CD4-positive, alpha-beta T cell (primary cell): Measurements from ENCODE around the gene KCNN3. TPM values are rescaled to one million over a fixed set of nuclear protein-coding genes. Genes with fewer than 3 reads are reported as not detected.
A peak's percentile ranks its signal among the peaks of the same experiment; 100 is the strongest.

ENCODE experiments used
- ATAC-seq: fragments of 200-7000 bp; cut with Tn5 transposase; one replicate; pipeline ENCODE4 v1.10.0; 2022; ENCODE audit warnings: mild to moderate bottlenecking; ENCODE audit not compliant: poor library complexity
- CTCF ChIA-PET: fragments of 350-600 bp; sonication (Branson Sonifier 250); formaldehyde crosslinking; loops from one replicate; lab custom pipeline; 2021; ENCODE audit warnings: antibody characterized with exemption, inconsistent platforms; lab: Charles Lee
- POLR2A ChIA-PET: fragments of 350-600 bp; sonication (Branson Sonifier 250); formaldehyde crosslinking; loops from one replicate; lab custom pipeline; 2021; ENCODE audit warnings: antibody characterized with exemption, inconsistent platforms; lab: Charles Lee
- DNase-seq, 14 experiments: peaks; one replicate each; pipeline ENCODE4 v3.0.0-alpha.2; 2013 to 2020; ENCODE audit warnings: mixed read lengths in 2 of 14
- H3K27ac ChIP-seq, 2 donors: one replicate each; pipeline versions ENCODE4 v1.5.1 to v1.7.0; 2013; ENCODE audit warnings: low read length in 2 of 2, low read depth in 1 of 2, mild to moderate bottlenecking in 1 of 2
- H3K27me3 ChIP-seq, 2 experiments: 1 replicate in 1 of 2; 2 replicates in 1 of 2; pipeline versions ENCODE4 v1.6.1 to v1.7.0; 2013; ENCODE audit warnings: low read length in 2 of 2, control low read depth in 1 of 2, mild to moderate bottlenecking in 1 of 2, moderate library complexity in 1 of 2; ENCODE audit not compliant: insufficient read depth in 2 of 2, control insufficient read depth in 1 of 2
- H3K36me3 ChIP-seq: one replicate; pipeline ENCODE4 v1.6.1; 2013; ENCODE audit warnings: low read length, control low read depth; ENCODE audit not compliant: insufficient read depth
- H3K4me1 ChIP-seq: one replicate; pipeline ENCODE4 v1.6.1; 2013; ENCODE audit warnings: low read length, control low read depth; ENCODE audit not compliant: insufficient read depth
- H3K4me3 ChIP-seq: one replicate; pipeline ENCODE4 v1.5.1; 2013; ENCODE audit warnings: mild to moderate bottlenecking, low read length, moderate library complexity
- H3K9me3 ChIP-seq, 2 experiments: 1 replicate in 1 of 2; 2 replicates in 1 of 2; pipeline versions ENCODE4 v1.6.1 to v1.7.0; 2013; ENCODE audit warnings: low read length in 2 of 2, mild to moderate bottlenecking in 2 of 2, control low read depth in 1 of 2, moderate library complexity in 1 of 2; ENCODE audit not compliant: control insufficient read depth in 1 of 2, insufficient read depth in 1 of 2
- H3K27ac Mint-ChIP-seq: one replicate; pipeline ENCODE4 v1.8.0; 2020; ENCODE audit warnings: mixed read lengths
- H3K27me3 Mint-ChIP-seq: one replicate; pipeline ENCODE4 v1.8.0; 2021; ENCODE audit warnings: mixed read lengths
- H3K36me3 Mint-ChIP-seq: one replicate; pipeline ENCODE4 v1.8.0; 2021; ENCODE audit warnings: low read depth, mixed read lengths
- H3K4me1 Mint-ChIP-seq: one replicate; pipeline ENCODE4 v1.8.0; 2021; ENCODE audit warnings: low read depth, mixed read lengths
- H3K4me3 Mint-ChIP-seq: one replicate; pipeline ENCODE4 v1.8.0; 2020; ENCODE audit warnings: mild to moderate bottlenecking, mixed read lengths
- H3K9me3 Mint-ChIP-seq: one replicate; pipeline ENCODE4 v1.8.0; 2020; ENCODE audit warnings: mixed read lengths
- CTCF ChIP-seq: fragments of 200-600 bp; IDR thresholded peaks from one replicate; pipeline ENCODE4 v1.8.0; 2022; ENCODE audit warnings: antibody characterized with exemption, mild to moderate bottlenecking
- intact Hi-C, 2 experiments: fragments of 100-400 bp; cut with DNase I in 1 of 2; cut with micrococcal nuclease in 1 of 2; formaldehyde crosslinking; loops; one replicate each; pipeline versions ENCODE4 v1.15.1 to v1.9.0; 2023 to 2025; cut with DNase I, micrococcal nuclease
- total RNA-seq, 174 experiments: library from RNA in 2 of 174; stranded (reverse) in 2 of 174; gene quantifications; one replicate each; pipeline ENCODE4 v1.2.3 and lab custom pipeline; 2021 to 2026

Gene KCNN3
- total RNA-seq, 2 experiments from 2014 or later, result not detected

- Histone ChIP-seq H3K27me3 (peaks cover 0 to 2% of the 10 kb centered on the region in 2 experiments), H3K27ac (no peak overlapping the region), H3K4me1 (no peaks in the 10 kb centered on the region), H3K4me3 (no peak overlapping the region), H3K36me3 (no peaks in the 10 kb centered on the region), H3K9me3 (no peaks in the 10 kb centered on the region)
- ChIA-PET CTCF (interaction anchor here (2.1 kb wide), 1 partner anchor 22 kb away, joined by 5 read pairs; no protein-coding TSS in a partner anchor), POLR2A (no interaction called here)
- intact Hi-C loops, result no loop called here
- ATAC-seq (no peak), DNase-seq (peak in 1 of 14 experiments; percentile 10)
- Mint-ChIP-seq H3K27ac (no peak overlapping the region), H3K36me3 (no peaks in the 10 kb centered on the region), H3K9me3 (no peaks in the 10 kb centered on the region), H3K4me3 (no peak overlapping the region), H3K27me3 (no peaks in the 10 kb centered on the region), H3K4me1 (no peaks in the 10 kb centered on the region)
- TF ChIP-seq CTCF, result no peak
Observed at GRCh38 chr1:154856049-154856448, 14.0 kb downstream of the KCNN3 start.

GRCh38 chr1:154855186-154855851 lies 14.8 kb downstream of the KCNN3 start:
- H3K4me1 ChIP-seq, result no peaks in the 10 kb centered on the region
- no peak for TF ChIP-seq CTCF
- H3K36me3 Mint-ChIP-seq, result no peaks in the 10 kb centered on the region
- H3K4me1 Mint-ChIP-seq, result no peaks in the 10 kb centered on the region
- CTCF ChIA-PET, result interaction anchor here (2.1 kb wide), 1 partner anchor 23 kb away, joined by 5 read pairs; no protein-coding TSS in a partner anchor
- ATAC-seq (no peak), DNase-seq (no peak)
- H3K36me3 ChIP-seq, result no peaks in the 10 kb centered on the region
- POLR2A ChIA-PET, result no interaction called here
- H3K9me3 Mint-ChIP-seq, result no peaks in the 10 kb centered on the region
- no peak overlapping the region for H3K27ac Mint-ChIP-seq
- intact Hi-C loops, result no loop called here
- H3K4me3 Mint-ChIP-seq, result no peak overlapping the region
- no peak overlapping the region for H3K4me3 ChIP-seq
- H3K27ac ChIP-seq, result no peak overlapping the region
- no peaks in the 10 kb centered on the region for H3K9me3 ChIP-seq
- H3K27me3 Mint-ChIP-seq, result no peaks in the 10 kb centered on the region
- H3K27me3 ChIP-seq, result peaks cover 0 to 2% of the 10 kb centered on the region in 2 experiments

- no peak for DNase-seq
- Histone ChIP-seq H3K27ac (no peak overlapping the region), H3K9me3 (no peaks in the 10 kb centered on the region), H3K27me3 (no peaks in the 10 kb centered on the region), H3K4me3 (no peak overlapping the region), H3K4me1 (no peaks in the 10 kb centered on the region), H3K36me3 (no peaks in the 10 kb centered on the region)
- H3K36me3 Mint-ChIP-seq, result no peaks in the 10 kb centered on the region
- intact Hi-C loops, result no loop called here
- no peaks in the 10 kb centered on the region for H3K27me3 Mint-ChIP-seq
- H3K4me3 Mint-ChIP-seq, result no peak overlapping the region
- ChIA-PET POLR2A (interaction anchor here (0.6 to 1.1 kb wide), 2 partner anchors 12 to 1711 kb away, joined by 3 to 4 read pairs; no protein-coding TSS in a partner anchor), CTCF (no interaction called here)
- H3K4me1 Mint-ChIP-seq, result no peaks in the 10 kb centered on the region
- no peak overlapping the region for H3K27ac Mint-ChIP-seq
- H3K9me3 Mint-ChIP-seq, result no peaks in the 10 kb centered on the region
- TF ChIP-seq CTCF, result no peak
- no peak for ATAC-seq
Observed at GRCh38 chr1:154852845-154853244, 17.2 kb downstream of the KCNN3 start.
